GM19438 (cell line): ENCODE data around the gene SKIC3.

Source experiments
- ATAC-seq: cut with Tn5 transposase; IDR thresholded peaks from one replicate; pipeline ENCODE4 v1.9.1; 2021; ENCODE audit warnings: low read depth; ENCODE audit not compliant: unreplicated experiment

Gene SKIC3

DNA sequence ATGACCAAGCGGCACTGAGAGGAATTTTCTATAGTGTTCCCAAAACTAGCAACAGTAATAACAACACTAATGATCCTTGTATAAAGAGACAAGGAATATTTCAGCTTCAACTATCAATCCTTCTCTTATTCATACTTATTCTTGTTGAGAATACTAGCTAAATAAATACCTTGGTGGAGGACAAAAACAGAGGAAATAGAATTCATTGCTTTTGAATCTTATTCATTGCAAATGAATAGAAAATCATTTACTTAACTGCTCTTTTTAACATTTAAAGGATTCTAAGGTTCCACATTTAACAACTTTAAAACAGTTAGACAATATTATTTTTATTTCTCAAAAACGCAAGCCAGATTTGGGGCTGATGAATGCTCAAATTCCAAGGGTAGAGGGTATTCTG, 22.4 kb downstream of the SKIC3 start:
- no peak for ATAC-seq

DNA sequence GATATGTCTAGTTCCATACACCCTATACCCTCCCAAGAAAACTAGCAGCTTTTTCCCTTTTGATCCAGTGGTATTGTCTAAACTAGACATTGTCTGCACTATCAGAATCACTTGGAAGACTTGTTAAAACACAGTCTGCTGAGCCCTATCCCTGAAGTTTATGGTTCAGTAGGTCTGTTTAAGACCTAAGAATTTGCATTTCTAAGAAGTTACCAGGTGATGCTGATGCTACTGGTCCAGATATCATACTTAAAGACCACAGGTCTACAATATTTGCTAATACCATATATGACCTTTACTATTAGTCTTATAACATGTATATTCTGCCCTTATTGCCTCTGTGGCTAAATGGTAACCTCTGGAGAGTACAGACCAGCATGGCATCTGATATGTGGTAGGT, 23.3 kb downstream of the SKIC3 start:
- no peak for ATAC-seq

DNA sequence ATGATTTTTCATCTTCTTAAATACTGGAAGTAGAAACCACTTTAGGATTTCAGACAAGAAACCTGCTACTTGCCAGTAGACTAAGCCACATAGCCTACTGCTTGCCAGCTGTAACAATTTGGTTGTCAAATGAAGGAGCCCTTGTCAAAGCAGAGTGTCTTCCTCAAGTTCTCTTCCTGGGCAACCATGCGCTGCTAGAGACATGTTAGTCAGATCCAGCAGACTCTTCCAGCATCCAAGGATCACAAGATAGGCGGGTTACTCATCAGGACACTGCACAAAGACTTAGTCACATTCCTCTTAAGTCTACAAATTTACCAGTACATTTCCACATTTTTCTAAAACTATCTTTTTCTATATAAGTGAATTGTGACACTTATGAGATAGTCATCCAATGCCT, 24.4 kb downstream of the SKIC3 start:
- ATAC-seq = no peak

DNA sequence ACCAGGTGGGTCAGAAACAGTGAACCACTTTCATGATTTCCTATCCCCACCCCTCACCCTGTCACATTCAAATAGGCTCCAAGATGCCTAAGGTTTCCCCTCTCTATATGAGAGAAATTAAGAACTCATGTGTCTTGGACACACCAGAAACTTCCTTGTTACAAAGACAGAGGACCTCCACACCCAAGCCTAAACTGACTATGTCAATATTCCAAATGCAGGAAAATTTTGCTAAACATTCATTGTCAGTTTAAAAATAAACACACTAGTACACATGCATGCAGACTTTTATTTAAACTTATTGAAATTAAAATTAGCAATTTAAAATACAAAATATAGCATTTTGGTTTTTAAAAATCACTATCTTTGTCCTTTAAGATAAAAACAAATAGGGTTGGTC, 26.2 kb downstream of the SKIC3 start:
- ATAC-seq = no peak

DNA sequence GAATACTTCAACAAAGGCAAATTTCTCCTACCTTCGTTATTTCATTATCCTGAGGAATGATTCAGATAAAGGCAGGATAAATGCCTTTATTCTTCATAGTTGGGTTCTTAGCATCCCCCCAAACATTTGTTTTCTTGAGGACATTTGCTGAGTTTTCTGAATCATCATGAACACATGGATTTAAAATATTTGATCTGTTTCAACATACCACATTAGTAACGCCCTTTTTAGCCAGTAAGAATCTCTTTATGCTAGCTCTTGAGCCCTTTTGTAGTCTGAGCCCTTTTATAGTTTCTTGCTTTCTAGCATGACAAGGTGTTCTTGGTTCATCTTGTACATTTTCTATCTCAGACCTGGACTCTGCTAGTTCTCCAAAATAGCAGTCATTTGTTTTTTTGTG, 27.9 kb downstream of the SKIC3 start:
- no peak for ATAC-seq

DNA sequence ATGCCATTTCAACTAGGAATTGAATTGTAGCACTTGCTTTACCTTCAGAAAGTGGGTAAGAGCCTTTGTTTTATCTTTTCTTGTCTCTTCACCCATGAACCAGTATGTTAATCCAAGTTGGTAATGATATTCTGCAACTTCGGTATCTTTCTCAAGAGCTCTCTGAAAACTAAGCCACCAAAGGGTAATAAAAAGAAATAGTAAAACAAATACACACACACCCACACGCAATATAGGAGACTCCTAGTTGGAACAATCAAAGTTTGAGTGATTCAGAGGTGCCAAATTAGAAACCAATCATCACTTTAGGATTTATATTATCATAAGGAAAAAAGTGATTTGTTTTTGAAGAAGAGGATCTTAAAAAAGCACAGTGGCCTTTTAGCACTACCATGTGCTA, 30.4 kb downstream of the SKIC3 start:
- no peak for ATAC-seq

DNA sequence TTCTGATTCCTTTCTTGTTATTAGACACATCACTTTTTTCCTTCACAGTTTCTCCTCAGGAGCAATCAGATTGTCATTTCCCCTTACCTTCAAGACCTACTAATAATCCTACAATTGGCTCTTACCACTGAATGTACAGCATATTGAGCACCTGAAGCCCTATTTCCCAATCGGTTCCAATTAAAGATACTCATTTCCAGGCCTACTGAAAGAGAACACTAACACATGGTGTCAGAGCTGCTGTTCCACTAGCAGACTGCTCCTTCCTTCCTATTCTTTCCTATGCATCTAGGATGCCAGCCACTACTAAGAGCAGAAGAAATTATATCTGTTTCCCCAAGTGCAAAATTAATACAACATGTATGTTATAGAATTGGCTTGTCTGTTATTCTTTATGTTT, 34.6 kb downstream of the SKIC3 start:
- ATAC-seq = no peak

DNA sequence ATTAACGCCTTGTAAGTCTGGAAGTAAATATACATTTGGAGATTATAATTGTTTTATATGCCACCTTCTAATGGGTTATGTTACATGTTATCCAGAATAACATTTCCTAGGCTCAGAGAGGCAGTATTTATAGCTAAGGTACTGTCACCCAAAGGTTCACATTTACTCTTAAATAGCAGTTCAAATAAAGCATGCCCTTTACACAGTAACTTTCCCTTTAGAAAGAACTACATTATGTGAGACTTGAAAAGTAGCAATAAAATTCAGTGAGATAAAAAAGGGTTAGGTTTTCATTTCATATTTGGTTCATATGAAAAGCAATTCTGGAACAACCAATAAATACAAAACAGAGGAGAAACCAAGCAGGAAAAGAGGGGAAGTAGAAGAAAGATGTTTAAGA, 35.1 kb downstream of the SKIC3 start:
- ATAC-seq = no peak

DNA sequence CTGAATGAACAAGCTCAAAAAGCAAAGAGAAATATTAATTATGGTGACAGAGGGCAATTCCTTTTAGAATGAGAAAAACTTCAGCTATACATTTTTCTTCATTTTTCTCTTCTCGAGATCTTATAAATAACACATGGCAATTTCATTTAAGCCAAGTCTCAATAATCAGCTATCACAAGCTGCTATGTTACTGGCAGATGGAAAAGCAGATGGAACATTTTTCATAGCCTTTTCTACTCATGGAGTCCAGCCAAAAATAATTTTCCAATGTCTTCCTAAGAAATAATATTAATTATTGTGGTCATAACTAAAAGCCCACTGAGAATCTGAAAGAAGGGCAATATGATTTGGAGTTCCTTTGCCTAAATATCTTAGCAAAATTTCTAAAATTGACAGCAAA, 35.6 kb downstream of the SKIC3 start:
- no peak for ATAC-seq

DNA sequence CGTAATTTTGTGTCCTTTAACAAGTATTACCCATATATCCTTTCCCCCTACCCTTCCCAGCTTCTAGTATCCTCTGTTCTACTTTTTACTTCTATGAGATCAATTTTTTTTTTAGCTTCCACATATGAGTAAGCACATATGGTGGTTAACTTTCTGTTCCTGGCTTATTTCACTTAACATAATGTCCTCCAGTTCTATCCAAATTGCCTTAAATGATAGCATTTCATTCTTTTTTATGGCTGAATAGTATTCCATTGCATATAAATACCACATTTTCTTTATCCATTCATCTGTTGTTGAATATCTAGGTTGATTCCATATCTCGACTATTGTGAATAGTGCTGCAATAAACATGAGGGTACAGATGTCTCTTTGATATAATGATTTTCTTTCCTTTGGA, 36.4 kb downstream of the SKIC3 start:
- ATAC-seq = no peak

DNA sequence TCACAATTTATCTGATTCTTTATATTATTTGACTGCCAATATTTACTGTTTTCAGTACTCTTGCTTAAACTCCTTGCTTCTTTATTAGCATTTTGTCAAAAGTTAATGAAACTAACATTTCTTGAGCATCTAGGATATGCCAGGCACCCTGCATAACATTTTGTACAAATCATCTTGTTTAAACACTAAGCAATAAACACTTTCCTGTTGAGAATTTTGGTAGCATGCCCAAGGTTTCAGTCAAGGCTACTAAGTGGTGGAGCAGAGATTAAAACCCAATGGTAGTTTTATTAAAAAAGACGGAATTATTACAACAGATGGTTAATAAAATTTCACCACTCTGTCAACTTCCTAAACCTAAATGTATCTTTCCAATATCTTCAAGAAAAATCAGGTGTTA, 43.2 kb downstream of the SKIC3 start:
- ATAC-seq = no peak

DNA sequence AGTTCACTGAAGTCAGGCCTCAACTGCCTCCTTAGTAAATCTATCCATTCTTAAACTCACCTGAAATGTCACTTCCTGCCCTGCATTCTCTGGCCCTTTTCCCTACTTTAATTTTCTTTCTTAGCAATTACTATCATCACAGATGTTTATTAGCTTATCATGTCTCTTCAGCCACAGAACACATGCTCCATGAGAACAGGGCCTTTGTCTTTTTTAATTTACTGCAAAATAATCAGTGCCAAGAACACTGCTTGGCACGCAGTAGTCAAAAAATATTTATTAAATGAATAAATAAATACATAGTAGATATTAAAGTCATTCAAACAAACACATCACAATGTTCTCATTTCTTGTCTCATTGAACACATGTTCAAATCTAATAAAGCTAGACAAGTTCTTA, 46.2 kb downstream of the SKIC3 start:
- no peak for ATAC-seq
